BJ (cell line): Measurements from ENCODE around the gene MEX3B. TPM values are rescaled to one million over a fixed set of nuclear protein-coding genes. Genes with fewer than 3 reads are reported as not detected.

Source experiments
- CTCF ChIA-PET: fragments of 350-600 bp; formaldehyde crosslinking; extraction: SDS; loops from one replicate; lab custom pipeline; 2021; ENCODE audit warnings: antibody characterized with exemption, inconsistent platforms; lab: Yijun Ruan, JAX
- POLR2A ChIA-PET: fragments of 300-600 bp; sonication (Branson Sonifier 250); formaldehyde crosslinking; extraction: SDS; loops from one replicate; lab custom pipeline; 2021; ENCODE audit warnings: antibody characterized with exemption; lab: Charles Lee
- DNase-seq: peaks from one replicate; pipeline ENCODE4 v3.0.0-alpha.2; 2011; ENCODE audit warnings: low read depth
- H3K27me3 ChIP-seq: 2 replicates; pipeline ENCODE4 v1.6.0; 2011; ENCODE audit warnings: low read length; ENCODE audit not compliant: control insufficient read depth, insufficient read depth
- H3K36me3 ChIP-seq: 2 replicates; pipeline ENCODE4 v1.5.1; 2011; ENCODE audit warnings: low read length; ENCODE audit not compliant: control insufficient read depth, insufficient read depth
- H3K4me3 ChIP-seq: 2 replicates; pipeline ENCODE4 v1.5.1; 2011; ENCODE audit warnings: low read depth, mild to moderate bottlenecking, control low read depth, low read length
- polyA plus RNA-seq: library from polyadenylated mRNA; depleted of rRNA; stranded (reverse); fragments of >200 nt; gene quantifications from 2 replicates; pipeline ENCODE4 v1.2.3, GENCODE V29; 2011
- TF ChIP-seq, protein P1 (sequence below): IDR thresholded peaks from 2 replicates; pipeline ENCODE4 v1.5.1; 2011; ENCODE audit warnings: low read depth, mild to moderate bottlenecking, control low read depth, inconsistent platforms, low read length, moderate library complexity; ENCODE audit not compliant: insufficient read depth

The MEX3B gene
- polyA plus RNA-seq, 1 experiment = 4.9 TPM

DNA sequence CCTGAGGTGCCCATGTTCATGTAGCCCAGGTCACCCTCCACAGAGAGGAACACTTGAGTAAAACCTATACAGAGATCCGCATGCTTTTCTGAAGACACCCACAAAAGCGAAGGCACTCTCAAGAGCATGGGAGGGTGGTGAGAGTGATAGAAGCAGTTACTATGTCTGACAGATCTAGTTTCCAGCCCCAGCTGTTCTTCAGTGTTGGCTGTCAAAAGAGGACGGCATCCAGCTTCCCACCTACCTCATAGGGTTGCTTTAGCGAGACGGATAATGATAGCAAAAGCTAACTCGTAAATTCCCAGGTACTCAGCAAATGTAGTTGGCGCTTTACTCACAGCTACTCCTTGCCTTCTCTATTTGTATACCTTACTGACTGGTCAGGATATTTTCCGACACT is 3.0 kb upstream of the MEX3B start:
- Histone ChIP-seq H3K36me3 (no peaks in the 10 kb centered on the region), H3K4me3 (no peak overlapping the region), H3K27me3 (peaks cover 15% of the 10 kb centered on the region)
- CTCF ChIA-PET = interaction anchor here (0.7 to 2.9 kb wide), 3 partner anchors 8 to 567 kb away, joined by 3 to 13 read pairs (median 4); no protein-coding TSS in a partner anchor
- TF ChIP-seq, protein P1, sequence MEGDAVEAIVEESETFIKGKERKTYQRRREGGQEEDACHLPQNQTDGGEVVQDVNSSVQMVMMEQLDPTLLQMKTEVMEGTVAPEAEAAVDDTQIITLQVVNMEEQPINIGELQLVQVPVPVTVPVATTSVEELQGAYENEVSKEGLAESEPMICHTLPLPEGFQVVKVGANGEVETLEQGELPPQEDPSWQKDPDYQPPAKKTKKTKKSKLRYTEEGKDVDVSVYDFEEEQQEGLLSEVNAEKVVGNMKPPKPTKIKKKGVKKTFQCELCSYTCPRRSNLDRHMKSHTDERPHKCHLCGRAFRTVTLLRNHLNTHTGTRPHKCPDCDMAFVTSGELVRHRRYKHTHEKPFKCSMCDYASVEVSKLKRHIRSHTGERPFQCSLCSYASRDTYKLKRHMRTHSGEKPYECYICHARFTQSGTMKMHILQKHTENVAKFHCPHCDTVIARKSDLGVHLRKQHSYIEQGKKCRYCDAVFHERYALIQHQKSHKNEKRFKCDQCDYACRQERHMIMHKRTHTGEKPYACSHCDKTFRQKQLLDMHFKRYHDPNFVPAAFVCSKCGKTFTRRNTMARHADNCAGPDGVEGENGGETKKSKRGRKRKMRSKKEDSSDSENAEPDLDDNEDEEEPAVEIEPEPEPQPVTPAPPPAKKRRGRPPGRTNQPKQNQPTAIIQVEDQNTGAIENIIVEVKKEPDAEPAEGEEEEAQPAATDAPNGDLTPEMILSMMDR = no peak
- no peak for DNase-seq
- POLR2A ChIA-PET = no interaction called here

DNA sequence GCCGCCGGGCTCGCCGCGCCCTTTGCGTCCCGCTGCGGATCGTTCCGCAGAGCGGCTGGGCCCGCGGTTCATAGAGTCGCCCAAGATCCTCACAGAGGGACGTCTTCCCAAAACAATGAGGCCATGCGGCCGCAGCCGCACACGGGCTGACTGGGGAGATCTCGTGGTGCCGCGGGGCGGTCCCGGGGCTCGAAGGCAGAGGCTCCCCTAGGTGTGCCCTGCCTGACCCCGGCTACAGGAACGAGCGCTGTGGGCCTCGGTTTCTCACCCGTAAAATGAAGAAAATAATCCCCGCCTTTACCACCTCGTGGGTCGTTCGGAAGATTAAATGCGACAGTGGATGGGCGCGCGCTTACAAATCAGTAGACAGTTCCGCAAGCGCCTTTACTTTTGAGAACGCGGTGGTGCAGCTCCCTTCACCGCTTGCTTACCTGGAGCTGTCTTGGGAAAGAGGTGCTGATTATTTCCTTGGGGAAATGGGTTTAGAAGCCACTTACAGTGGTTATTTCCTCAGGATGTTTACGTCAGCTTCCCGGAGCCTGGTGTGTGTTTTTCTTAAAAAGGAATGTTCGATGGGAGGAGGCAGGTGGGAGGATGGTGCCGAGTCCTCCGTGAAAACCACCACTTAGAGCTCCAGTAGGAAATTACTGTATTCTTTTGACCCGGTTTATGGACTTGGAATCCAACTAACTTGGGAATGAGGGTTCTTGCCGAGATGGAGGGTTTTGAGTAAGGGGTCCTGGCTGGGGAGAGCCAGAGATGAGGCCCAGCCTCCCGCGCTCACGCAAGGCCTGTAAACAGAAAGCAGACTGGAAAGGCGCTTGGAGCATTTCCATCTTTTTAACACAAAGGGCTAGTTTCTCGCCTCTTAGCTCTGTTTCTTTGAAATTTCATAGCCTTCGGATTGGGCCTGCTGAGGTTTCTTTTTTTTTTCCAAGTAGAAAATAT is 1.9 kb upstream of the MEX3B start:
- Histone ChIP-seq H3K4me3 (peak overlapping the region; percentile 87), H3K36me3 (peaks cover 6% of the 10 kb centered on the region), H3K27me3 (peaks cover 13% of the 10 kb centered on the region)
- DNase-seq = no peak
- ChIA-PET POLR2A (no interaction called here), CTCF (interaction anchor here (0.6 to 2.9 kb wide), 6 partner anchors 9 to 645 kb away, joined by 3 to 13 read pairs (median 4); no protein-coding TSS in a partner anchor)
- TF ChIP-seq, protein P1 = no peak

DNA sequence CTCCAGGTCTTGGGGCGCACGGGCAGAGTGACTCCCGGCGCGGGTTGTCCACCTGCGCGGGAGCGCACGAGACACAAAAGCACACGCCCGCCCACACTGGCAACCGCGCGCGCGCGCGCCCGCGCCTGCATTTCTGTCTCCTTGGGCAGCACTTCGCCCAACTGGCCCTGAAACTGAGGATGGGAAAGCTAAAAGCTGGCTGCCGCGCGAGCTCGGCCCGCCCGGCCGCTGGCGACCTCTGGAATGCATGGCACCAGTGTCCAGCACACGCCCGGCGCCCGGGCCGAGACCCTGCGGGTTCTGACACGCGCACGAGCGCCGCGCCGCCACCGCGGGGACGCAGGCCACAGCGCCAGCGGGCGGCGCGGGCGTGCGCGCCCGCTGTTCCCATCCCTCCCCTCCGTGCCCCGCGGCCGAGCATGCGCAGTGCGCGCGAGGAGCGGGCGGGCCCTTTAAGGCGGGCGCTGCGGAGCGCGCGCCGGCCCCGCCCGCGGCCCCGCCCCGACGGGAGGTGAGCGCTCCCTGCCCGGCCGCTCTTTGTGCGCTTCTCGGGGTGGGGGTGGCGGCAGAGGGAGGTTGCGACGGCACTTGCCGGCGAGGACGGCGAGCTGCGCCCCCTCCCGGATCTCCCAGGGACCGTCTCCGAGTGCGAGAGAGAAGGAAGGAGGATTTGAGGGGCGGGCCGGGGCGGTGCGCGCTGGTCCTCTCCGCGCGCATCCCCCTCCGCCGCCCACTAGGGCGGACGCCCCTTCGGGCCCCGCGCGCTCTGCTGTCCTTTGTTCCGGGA is 1.0 kb upstream of the MEX3B start:
- peak; percentile 44 for DNase-seq
- Histone ChIP-seq H3K4me3 (peak overlapping the region; percentile 87), H3K27me3 (peaks cover 13% of the 10 kb centered on the region), H3K36me3 (peaks cover 6% of the 10 kb centered on the region)
- POLR2A ChIA-PET = interaction anchor here (0.6 kb wide), 1 partner anchor 10 kb away, joined by 5 read pairs; no protein-coding TSS in a partner anchor
- TF ChIP-seq, protein P1 = peak; percentile 67
- CTCF ChIA-PET = interaction anchor here (0.6 to 2.9 kb wide), 9 partner anchors 10 to 644 kb away, joined by 3 to 13 read pairs (median 3); no protein-coding TSS in a partner anchor

DNA sequence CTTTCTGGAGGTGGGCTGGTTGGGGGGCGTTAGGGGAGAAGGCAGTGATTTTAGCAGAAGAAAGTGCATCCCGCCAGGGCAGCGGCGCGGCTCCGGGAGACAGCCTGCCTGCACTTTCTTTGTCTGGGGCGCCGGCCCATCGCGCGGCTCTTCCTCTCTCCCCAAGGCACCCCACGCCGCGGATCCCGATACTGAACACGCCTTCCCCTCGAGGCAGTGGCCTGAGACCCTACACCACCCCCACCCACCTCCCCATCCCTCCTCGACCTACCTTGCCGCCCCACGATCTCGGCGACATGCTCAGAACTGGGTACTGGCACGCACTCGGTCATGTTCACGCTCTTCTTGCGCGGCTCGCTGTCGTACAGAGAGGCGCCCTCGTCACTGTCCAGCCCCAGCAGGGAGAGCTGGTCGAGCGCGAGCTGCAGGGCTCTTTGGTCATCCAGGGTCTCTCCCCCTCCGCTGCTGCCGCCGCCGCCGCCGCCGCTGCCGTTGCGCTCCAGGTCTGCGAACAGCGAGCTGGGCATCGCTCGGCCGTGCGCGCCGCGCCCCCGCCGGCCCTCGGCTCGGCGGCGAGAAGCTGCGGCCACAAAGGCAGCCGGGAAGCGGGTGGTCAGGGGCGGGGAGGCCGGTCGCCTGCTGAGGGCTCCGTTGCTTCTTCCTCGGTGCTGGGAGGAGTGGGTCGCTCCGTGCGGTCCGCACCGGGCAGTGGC is 483 bp downstream of the MEX3B start:
- no peak for DNase-seq
- Histone ChIP-seq H3K4me3 (peak overlapping the region; percentile 87), H3K36me3 (peaks cover 6% of the 10 kb centered on the region), H3K27me3 (peaks cover 12% of the 10 kb centered on the region)
- CTCF ChIA-PET = interaction anchor here (1.7 to 1.9 kb wide), 2 partner anchors 63 to 153 kb away, joined by 4 to 7 read pairs; no protein-coding TSS in a partner anchor
- TF ChIP-seq, protein P1 = no peak
- POLR2A ChIA-PET = interaction anchor here (0.8 kb wide), 1 partner anchor 29 kb away, joined by 5 read pairs; no protein-coding TSS in a partner anchor
